Caki2 (cell line): ENCODE measurements around the gene TRAPPC13. TPM values are rescaled to one million over a fixed set of nuclear protein-coding genes. Genes with fewer than 3 reads are reported as not detected.
"Not testable (repeated sequence)": the region's sequence is repeated elsewhere in the genome, so short reads cannot be mapped to it uniquely, and the experiment has no call there.

Source experiments
- DNase-seq: peaks from one replicate; pipeline ENCODE4 v3.0.0-alpha.2; 2015; ENCODE audit warnings: low read depth
- in situ Hi-C: cut with HindIII; loops from 2 replicates; pipeline ENCODE4 v1.10.0; 2016; ENCODE audit warnings: low sequenced_read_pairs, low pct_unique_long_range_greater_than_20kb, mixed read lengths
- total RNA-seq: library from RNA; depleted of rRNA; stranded (reverse); fragments of >200 nt; shearing (Covaris generic); gene quantifications from 2 replicates; pipeline ENCODE4 v1.2.3, GENCODE V29; 2014; ENCODE audit warnings: low replicate concordance; rRNA removed

Gene TRAPPC13, protein sequence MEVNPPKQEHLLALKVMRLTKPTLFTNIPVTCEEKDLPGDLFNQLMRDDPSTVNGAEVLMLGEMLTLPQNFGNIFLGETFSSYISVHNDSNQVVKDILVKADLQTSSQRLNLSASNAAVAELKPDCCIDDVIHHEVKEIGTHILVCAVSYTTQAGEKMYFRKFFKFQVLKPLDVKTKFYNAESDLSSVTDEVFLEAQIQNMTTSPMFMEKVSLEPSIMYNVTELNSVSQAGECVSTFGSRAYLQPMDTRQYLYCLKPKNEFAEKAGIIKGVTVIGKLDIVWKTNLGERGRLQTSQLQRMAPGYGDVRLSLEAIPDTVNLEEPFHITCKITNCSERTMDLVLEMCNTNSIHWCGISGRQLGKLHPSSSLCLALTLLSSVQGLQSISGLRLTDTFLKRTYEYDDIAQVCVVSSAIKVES
- 22.2 and 32.8 TPM in 2 replicates for total RNA-seq

DNA sequence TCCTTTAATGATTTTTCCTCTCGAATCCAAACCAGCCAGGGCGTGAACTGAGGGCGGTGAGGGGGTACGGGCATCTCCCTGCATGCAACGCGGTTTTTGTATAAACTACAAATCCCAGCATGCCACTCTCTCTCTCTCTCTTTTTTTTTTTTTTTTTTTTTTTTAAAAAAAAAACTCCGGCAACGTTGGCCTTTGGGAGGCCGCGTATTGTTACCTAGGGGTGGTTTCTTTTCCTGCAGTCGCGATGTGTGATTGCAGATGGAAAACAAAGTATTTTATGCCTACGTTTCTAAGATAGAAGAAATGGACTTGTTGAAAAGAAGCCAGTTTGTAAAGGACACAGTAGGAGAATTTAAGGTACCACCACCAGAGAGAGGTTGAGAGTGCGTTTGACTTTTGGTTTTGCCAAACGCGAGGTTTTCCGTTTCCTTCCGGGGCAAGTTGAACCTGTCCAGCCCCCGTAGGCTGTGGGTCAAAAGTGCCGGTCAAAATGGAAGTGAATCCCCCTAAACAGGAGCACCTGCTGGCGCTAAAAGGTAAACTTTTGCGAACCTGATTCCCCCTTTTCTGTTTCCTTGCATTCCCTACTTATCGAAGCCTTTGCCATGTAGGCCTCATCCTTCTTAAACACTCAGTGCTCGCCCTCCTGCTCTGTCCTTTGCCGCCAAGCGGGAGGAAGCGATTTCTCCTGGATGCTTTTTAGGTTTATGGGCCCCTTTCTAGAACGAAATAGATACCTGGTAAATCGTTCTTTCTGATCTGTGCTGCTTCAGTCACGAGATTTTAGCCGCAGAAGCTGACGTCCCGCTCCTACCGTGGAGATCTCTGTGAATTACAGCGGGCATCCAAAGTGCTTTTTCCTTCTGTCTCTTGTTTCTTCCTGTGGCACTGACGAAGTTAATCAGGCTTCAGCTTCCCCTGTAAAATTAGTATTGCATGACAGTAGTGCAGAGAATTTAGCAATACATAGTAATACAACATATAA lies at the start of gene TRAPPC13, which contains the start of gene SHLD3:
Gene TRAPPC13 (plus strand): TSS at position 457 of the 985 bp plus-strand sequence. CDS start 34 bp downstream, at position 491.
Gene SHLD3 (plus strand): TSS at position 457 of the 985 bp plus-strand sequence. CDS start 4,561 bp downstream, outside the sequence.
- in situ Hi-C loops: no loop called here
- DNase-seq: peak; percentile 95

DNA sequence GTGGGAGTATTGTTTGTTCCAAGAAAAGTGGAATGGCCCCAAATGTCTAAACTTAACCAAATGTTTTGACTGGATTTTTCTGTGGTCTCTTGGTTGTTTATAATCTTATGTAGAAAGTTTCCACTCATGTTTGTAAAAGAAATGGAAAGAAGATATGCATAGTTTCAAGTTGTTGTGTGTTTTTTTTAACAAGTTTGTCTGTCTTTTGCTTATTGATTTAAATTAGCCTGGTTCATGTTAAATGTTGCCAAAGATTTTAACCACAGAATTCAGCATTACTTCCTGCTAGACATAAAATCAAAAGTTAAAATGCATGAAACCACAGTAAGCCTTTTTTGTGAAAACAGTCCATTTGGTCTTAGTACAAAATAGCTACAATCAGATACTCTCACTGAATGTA lies 47.7 kb upstream of the TRAPPC13 start:
- DNase-seq: no peak
- in situ Hi-C loops: no loop called here

DNA sequence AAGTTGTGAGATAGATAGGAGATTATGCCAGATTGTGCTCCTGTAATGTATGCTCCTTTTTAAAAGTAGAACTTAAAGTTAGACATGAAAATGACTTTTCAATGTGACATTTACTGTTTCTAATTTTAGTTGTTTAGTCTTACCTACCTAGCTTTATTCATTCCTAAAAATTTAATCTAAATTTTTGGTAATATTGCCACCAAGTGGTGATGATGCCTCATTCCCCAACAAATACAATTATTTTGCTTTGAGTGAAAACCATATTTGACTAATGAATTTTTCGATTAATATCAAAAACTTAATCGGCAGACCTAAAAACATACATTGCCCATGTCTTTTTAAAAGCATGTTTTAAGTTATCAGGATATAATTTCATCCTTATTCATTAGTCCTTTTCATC lies 36.1 kb upstream of the TRAPPC13 start:
- DNase-seq: no peak
- in situ Hi-C loops: no loop called here

DNA sequence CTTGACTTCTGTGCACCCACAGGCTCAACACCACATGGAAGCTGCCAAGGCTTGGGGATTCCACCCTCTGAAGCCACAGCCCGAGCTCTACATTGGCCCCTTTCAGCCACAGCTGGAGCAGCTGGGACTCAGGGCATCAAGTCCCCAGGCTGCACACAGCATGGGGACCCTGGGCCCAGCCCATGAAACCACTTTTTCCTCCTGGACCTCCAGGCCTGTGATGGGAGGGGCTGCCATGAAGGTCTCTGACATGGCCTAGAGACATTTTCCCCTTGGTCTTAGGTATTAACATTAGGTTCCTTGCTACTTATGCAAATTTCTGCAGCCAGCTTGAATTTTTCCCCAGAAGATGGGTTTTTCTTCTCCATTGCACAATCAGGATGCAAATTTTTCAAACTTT lies 23.1 kb upstream of the TRAPPC13 start:
- in situ Hi-C loops, DNase-seq: not testable (repeated sequence)

DNA sequence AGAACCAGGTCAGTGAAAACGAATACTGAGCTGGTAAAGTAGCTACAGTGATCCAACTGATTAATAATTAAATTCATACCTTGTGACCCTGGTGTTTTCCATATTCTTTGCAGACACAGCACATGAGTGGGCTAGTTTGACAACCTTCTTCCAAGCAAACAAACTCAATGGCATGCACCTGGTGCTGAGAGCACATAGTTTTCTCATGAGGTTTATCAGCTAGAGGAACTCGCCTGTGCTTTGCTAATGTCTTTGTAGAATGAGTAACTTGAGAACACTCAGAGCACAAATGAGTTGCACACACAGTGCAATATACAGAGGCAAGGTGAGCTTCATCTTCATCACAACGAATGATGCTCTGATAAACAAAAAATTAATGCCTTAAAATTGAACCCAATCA lies 13.3 kb upstream of the TRAPPC13 start:
- in situ Hi-C loops: no loop called here
- peak; percentile 84 for DNase-seq

DNA sequence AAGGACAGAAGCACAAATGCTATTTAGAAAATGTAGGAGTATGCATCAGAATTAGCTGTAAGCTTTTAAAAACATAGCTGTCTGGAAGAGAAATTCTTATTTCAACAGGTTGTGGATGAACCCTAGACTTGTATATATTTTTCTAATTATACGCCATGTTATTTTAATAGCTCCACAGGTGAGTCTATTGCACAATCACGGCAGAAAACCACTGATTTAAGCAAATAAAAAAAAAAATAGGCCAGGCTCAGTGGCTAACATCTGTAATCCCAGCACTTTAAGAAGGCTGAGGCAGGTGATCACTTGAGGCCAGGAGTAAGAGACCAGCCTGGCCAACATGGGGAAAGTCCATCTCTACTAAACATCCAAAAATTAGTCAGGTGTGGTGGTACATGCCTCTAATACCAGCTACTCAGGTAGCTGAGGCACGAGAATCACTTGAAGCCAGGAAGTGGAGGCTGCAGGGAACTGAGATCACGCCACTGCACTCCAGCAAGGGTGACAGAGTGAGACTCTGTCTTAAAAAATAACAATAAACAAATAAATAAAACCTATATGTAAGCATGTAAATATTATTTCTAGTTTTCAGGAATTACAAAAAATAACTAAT lies 12.4 kb upstream of the TRAPPC13 start:
- in situ Hi-C loops: no loop called here

DNA sequence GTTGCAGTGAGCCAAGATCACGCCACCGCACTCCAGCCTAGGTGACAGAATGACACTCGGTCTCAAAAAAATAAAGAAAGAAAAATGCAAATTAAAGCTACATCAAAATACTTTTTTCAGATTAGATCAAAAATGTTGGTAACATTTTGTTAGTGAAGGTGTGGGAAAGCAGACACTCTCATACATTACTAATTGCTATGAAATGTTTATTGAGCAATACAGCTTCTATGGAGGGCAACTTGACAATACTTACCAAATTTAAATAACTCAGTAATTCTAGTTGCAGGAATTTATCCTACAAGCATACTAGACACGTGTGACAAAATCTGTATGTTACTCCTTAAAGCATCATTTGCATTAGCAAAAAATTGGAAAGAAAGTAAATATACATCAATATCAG lies 4.8 kb upstream of the TRAPPC13 start:
- in situ Hi-C loops: no loop called here
- DNase-seq: no peak

More for the DNA sequence above, 12.4 kb upstream of the TRAPPC13 start:
- no peak for DNase-seq

DNA sequence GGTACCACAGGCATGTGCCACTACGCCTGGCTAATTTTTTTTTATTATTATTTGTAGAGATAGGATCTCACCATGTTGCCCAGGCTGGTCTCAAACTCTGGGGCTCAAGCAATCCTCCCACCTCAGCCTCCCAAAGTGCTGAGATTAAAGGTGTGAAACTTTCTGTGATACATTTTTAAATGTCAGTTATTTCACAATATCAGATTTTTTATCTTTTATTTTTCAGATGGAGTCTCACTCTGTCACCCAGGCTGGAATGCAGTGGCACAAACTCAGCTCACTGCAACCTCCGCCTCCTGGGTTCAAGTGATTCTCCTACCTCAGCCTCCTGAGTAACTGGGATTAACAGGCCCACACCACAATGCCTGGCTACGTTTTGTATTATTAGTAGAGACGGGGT lies 2.9 kb upstream of the TRAPPC13 start:
- in situ Hi-C loops, DNase-seq: not testable (repeated sequence)

DNA sequence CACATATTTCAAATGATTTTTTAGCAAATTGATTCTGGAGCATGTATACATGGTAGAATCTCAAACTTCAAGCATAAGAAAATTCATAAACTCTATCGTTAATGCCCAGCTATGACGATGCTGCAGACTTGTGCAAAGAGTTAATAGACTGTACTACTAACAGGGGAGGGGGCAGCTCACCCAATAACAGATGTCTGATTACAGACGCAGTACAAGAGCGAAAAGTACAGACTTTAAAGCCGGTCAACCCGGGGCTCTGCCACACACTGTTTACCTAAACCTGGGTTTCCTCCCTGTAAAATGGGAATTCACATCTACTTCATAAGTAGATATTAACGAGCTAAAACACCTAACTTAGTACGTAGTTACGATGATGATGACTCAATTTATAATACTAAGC lies 1.3 kb upstream of the TRAPPC13 start:
- DNase-seq: no peak
- in situ Hi-C loops: no loop called here

DNA sequence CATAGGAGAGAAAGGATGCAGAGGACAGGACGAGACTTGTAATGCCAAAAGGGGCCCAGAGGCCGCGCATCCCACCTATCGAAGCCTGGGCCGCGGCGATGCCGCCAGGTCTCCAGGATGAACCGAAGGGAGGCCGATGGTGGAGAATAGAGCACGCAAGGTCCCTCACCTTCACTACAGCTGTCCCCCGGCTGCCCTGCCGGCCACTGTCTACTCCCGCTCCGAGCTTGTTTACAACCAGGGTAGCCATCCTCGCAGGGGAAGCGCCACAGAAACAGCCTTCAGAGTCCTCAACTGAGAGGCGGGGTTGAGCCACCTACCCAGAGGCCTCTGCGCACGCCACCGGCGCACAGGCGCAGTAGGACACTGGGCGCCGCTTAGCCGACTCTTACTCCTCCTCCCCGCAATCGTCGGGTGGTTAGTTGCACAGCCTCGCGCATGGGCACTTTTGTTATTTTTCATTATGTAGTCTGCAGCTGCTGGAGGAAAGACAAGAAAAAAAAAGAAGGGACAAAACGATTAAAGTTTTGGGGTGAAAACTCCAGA lies 729 bp upstream of the TRAPPC13 start, which contains the start of gene TRIM23:
Gene TRIM23 (minus strand): TSS at position 309 of the 546 bp plus-strand sequence. CDS start 59 bp downstream, at position 250.
- DNase-seq: peak; percentile 93
- in situ Hi-C loops: no loop called here

DNA sequence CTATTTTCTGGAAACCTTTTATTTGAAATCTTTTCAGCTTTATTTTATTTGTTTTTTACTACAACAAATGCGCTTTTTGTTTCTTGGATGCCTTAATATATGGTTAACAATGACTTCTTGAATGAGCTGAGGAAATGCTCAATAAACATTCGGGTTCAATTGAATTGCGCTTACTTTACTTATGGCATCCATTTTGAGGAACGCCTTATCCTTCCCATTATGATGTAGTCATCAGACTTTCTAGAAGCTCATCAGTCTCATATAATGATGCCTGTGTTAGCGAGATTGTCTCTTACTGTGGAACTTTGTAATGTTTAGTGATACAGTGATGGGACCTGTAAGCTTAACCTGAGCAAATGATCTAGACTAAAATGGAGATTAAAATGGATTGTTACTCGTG lies 916 bp downstream of the TRAPPC13 start:
- DNase-seq: peak; percentile 10
- in situ Hi-C loops: no loop called here

DNA sequence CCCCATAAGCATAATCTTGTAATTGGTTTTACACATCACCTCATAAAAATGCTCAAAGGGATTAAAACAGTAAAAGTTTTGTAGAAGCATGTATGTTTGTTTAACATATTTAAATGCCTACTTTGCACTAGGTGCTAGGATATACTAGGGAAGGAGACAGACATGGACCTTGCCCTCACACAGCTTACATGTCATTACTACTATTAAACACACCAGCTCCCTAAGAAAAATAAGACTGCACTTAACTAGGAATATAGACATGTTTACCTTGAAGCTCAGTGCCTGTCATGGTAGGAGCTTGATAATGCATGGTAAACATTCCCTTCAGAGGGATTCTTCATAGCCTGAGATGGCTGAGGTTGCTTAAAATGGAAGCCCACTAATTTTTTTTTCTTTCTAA lies 6.2 kb downstream of the TRAPPC13 start:
- no peak for DNase-seq
- in situ Hi-C loops: no loop called here

DNA sequence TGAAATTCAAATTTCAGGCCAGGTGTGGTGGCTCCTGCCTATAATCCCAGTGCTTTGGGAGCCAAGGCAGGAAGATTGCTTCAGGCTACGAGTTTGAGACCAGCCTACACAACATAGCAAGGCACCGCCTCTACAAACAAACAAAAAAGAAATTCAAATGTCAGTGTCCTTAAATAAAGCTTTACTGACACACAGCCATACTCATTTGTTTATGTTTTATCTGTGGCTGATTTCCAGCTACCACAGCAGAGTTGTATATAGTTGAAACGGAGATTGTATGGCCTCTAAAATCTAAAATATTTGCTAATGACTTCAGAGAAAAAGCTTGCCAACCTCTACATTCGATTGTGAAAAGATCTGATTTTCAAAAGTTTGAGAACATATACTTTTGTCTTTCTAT lies 15.4 kb downstream of the TRAPPC13 start:
- in situ Hi-C loops: no loop called here
- DNase-seq: no peak

DNA sequence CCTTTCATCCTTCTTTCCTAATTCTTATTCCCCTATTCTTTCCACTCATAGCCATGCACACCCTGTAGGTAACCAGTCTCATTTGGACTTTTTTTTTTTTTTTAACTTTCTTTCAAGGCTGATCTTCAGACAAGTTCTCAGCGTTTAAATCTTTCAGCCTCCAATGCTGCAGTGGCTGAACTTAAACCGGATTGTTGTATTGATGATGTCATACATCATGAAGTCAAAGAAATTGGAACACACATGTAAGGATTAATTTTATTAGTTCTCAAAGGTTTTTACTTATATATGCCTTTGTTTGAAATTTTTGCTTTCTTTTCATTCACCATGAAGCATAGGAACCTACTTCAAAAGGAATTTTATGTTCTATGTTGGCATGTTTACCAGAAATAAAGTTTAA lies 22.1 kb downstream of the TRAPPC13 start:
- in situ Hi-C loops: no loop called here

DNA sequence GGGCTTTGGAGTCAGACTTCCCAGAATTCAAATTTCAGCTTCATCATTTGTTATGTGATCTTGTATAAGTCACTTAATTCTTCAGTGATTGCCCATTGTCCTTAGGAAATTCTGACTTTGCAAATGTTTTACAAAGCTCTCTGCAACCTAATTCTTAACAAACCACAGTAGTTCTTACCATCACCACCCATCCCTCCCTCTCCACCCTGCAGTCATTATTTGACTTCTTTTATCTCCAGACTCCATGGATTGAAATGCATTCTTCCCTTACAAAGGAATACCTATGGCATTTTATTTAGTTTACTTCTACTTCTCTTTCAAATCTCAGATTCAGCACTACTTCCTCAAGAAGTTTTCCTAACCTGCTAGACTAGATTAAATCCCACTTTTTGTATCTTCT lies 23.1 kb downstream of the TRAPPC13 start:
- no peak for DNase-seq
- in situ Hi-C loops: no loop called here

More for the DNA sequence above, 22.1 kb downstream of the TRAPPC13 start:
- no peak for DNase-seq

DNA sequence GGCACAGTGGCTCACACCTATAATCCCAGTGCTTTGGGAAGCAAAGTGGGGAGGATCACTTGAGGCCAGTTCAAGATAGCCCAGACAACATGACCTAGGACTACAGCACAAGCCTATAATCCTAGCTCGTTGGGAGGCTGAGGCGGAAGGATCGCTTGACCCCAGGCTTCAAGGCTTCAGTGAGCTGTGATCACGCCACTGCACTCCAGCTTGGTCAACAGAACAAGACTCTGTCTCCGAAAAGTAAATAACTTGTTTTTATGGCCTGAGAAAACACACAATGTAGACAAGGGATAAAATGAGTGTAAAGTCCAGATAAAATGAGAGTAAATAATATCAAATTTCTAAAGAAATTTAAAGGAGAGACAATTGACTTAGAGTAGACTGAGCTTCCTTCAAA lies 26.3 kb downstream of the TRAPPC13 start:
- DNase-seq: no peak

DNA sequence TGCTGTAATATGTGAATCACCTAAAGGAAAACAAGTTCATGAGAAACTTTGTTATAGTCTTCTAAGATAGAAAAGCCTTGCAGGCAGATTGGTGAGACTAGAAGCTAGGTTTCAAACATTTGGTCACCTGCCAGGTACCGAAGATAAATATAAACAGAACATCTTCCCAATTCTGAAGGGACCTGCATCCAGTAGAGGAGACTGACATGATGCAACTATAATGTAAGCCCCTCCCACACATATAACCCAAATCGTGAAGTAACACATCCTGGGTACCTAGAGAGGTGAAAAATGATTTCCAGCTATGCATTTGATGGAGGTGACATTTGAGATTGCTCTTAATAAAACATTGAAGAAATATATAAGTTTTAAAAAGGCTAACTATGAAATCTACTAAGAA lies 29.9 kb downstream of the TRAPPC13 start:
- no peak for DNase-seq
- in situ Hi-C loops: no loop called here

More for the DNA sequence above, 26.3 kb downstream of the TRAPPC13 start:
- in situ Hi-C loops: no loop called here
